ENCODE measurements around the gene PPP2R3A.

DNA sequence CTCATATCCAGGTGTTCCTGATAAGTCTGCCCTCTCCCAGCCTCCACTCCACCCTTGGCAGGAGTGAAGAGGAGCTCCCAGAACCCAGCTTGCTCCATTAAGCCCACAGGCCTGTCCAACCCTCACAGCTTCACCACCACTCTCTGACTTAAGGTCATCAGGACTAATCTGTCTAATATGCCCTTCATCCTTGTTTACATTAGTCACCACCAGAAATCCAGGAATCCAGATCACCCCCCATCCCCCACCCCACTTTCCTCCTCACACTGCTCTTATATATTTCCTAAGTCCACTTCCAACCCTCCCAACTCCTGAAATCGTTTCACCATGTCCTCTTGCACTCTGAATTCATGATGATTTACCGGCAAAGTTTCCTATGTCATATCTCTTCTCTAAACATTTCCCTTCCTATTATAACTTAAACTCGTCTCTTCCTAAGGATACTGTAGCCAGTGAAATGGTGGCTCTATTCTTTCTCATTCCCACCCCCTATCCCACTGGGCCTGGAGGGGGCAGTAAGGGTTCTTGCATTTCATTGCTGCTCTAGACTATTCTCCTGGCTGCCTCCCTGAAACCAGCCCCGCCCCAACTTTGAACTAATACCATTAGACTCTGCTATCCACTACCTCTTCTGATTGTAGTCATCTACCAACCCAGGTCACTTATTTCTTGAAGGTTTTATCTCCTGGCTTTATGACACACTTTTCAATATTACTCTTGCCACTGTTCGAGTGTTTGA, 43.4 kb downstream of the PPP2R3A start:
- TF ChIP-seq ZBTB8A (CRISPR knock-in tag; IDR thresholded peaks at IDR 0.05; ENCODE audit: borderline replicate concordance, low read depth) (no peak), NFE2L1 (CRISPR knock-in tag; IDR thresholded peaks at IDR 0.05; ENCODE audit: borderline replicate concordance) (no peak), ZC3H4 (CRISPR knock-in tag; IDR thresholded peaks at IDR 0.05; ENCODE audit: borderline replicate concordance) (no peak), ARID2 (CRISPR knock-in tag; IDR thresholded peaks at IDR 0.05; ENCODE audit: borderline replicate concordance) (no peak), ZNF292 (CRISPR knock-in tag; IDR thresholded peaks at IDR 0.05; ENCODE audit: borderline replicate concordance, low read depth) (no peak), ZFX (CRISPR knock-in tag; IDR thresholded peaks at IDR 0.05; ENCODE audit: low read depth) (no peak), TP53 (CRISPR knock-in tag; conservative IDR thresholded peaks at IDR 0.05) (no peak), SRF (IDR thresholded peaks at IDR 0.05; ENCODE audit: low read depth, low read length) (no peak)
- TF ChIP-seq, protein P1, sequence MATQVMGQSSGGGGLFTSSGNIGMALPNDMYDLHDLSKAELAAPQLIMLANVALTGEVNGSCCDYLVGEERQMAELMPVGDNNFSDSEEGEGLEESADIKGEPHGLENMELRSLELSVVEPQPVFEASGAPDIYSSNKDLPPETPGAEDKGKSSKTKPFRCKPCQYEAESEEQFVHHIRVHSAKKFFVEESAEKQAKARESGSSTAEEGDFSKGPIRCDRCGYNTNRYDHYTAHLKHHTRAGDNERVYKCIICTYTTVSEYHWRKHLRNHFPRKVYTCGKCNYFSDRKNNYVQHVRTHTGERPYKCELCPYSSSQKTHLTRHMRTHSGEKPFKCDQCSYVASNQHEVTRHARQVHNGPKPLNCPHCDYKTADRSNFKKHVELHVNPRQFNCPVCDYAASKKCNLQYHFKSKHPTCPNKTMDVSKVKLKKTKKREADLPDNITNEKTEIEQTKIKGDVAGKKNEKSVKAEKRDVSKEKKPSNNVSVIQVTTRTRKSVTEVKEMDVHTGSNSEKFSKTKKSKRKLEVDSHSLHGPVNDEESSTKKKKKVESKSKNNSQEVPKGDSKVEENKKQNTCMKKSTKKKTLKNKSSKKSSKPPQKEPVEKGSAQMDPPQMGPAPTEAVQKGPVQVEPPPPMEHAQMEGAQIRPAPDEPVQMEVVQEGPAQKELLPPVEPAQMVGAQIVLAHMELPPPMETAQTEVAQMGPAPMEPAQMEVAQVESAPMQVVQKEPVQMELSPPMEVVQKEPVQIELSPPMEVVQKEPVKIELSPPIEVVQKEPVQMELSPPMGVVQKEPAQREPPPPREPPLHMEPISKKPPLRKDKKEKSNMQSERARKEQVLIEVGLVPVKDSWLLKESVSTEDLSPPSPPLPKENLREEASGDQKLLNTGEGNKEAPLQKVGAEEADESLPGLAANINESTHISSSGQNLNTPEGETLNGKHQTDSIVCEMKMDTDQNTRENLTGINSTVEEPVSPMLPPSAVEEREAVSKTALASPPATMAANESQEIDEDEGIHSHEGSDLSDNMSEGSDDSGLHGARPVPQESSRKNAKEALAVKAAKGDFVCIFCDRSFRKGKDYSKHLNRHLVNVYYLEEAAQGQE (IDR thresholded peaks at IDR 0.05; ENCODE audit: borderline replicate concordance in 1 of 2, low read depth in 1 of 2, low read length in 2 of 2): no peak
- TF ChIP-seq, protein P2, sequence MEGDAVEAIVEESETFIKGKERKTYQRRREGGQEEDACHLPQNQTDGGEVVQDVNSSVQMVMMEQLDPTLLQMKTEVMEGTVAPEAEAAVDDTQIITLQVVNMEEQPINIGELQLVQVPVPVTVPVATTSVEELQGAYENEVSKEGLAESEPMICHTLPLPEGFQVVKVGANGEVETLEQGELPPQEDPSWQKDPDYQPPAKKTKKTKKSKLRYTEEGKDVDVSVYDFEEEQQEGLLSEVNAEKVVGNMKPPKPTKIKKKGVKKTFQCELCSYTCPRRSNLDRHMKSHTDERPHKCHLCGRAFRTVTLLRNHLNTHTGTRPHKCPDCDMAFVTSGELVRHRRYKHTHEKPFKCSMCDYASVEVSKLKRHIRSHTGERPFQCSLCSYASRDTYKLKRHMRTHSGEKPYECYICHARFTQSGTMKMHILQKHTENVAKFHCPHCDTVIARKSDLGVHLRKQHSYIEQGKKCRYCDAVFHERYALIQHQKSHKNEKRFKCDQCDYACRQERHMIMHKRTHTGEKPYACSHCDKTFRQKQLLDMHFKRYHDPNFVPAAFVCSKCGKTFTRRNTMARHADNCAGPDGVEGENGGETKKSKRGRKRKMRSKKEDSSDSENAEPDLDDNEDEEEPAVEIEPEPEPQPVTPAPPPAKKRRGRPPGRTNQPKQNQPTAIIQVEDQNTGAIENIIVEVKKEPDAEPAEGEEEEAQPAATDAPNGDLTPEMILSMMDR (CRISPR knock-in tag; IDR thresholded peaks at IDR 0.05): no peak
- TF ChIP-seq, protein P3, sequence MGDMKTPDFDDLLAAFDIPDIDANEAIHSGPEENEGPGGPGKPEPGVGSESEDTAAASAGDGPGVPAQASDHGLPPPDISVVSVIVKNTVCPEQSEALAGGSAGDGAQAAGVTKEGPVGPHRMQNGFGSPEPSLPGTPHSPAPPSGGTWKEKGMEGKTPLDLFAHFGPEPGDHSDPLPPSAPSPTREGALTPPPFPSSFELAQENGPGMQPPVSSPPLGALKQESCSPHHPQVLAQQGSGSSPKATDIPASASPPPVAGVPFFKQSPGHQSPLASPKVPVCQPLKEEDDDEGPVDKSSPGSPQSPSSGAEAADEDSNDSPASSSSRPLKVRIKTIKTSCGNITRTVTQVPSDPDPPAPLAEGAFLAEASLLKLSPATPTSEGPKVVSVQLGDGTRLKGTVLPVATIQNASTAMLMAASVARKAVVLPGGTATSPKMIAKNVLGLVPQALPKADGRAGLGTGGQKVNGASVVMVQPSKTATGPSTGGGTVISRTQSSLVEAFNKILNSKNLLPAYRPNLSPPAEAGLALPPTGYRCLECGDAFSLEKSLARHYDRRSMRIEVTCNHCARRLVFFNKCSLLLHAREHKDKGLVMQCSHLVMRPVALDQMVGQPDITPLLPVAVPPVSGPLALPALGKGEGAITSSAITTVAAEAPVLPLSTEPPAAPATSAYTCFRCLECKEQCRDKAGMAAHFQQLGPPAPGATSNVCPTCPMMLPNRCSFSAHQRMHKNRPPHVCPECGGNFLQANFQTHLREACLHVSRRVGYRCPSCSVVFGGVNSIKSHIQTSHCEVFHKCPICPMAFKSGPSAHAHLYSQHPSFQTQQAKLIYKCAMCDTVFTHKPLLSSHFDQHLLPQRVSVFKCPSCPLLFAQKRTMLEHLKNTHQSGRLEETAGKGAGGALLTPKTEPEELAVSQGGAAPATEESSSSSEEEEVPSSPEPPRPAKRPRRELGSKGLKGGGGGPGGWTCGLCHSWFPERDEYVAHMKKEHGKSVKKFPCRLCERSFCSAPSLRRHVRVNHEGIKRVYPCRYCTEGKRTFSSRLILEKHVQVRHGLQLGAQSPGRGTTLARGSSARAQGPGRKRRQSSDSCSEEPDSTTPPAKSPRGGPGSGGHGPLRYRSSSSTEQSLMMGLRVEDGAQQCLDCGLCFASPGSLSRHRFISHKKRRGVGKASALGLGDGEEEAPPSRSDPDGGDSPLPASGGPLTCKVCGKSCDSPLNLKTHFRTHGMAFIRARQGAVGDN (CRISPR knock-in tag; IDR thresholded peaks at IDR 0.05): no peak
- TF ChIP-seq, protein P4, sequence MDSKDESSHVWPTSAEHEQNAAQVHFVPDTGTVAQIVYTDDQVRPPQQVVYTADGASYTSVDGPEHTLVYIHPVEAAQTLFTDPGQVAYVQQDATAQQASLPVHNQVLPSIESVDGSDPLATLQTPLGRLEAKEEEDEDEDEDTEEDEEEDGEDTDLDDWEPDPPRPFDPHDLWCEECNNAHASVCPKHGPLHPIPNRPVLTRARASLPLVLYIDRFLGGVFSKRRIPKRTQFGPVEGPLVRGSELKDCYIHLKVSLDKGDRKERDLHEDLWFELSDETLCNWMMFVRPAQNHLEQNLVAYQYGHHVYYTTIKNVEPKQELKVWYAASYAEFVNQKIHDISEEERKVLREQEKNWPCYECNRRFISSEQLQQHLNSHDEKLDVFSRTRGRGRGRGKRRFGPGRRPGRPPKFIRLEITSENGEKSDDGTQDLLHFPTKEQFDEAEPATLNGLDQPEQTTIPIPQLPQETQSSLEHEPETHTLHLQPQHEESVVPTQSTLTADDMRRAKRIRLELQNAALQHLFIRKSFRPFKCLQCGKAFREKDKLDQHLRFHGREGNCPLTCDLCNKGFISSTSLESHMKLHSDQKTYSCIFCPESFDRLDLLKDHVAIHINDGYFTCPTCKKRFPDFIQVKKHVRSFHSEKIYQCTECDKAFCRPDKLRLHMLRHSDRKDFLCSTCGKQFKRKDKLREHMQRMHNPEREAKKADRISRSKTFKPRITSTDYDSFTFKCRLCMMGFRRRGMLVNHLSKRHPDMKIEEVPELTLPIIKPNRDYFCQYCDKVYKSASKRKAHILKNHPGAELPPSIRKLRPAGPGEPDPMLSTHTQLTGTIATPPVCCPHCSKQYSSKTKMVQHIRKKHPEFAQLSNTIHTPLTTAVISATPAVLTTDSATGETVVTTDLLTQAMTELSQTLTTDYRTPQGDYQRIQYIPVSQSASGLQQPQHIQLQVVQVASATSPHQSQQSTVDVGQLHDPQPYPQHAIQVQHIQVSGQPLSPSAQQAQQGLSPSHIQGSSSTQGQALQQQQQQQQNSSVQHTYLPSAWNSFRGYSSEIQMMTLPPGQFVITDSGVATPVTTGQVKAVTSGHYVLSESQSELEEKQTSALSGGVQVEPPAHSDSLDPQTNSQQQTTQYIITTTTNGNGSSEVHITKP (CRISPR knock-in tag; IDR thresholded peaks at IDR 0.05; ENCODE audit: low read depth): no peak

Measured in HepG2 (cell line).